Measurements from ENCODE around the gene EEPD1.
A peak's percentile ranks its signal among the peaks of the same experiment; 100 is the strongest.

EEPD1 gene

DNA sequence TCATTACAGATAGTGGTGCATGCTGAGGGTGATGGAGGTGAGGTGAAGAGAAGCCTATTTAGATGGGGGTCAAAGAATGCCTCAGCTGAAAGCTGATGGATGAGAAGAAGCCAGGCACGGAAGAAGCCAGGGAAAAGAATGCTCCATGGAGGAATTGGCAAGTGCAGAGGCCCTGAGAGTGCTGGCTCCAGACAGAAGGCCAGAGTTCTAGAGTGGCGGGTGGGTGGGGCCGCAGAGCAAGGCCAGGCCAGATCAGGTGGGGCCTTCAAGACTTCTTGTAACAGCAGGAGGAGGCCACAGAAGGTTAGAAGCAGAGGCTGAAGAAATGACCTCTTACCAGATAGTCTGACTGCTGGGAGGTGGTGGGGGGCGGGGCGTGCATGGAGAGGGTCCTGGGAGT, 7.3 kb downstream of the EEPD1 start:
- no peak for ATAC-seq
- H3K27ac Mint-ChIP-seq: no peak overlapping the region
- H3K4me1 Mint-ChIP-seq: no peaks in the 10 kb centered on the region
- H3K9me3 Mint-ChIP-seq: no peaks in the 10 kb centered on the region
- no peaks in the 10 kb centered on the region for H3K36me3 Mint-ChIP-seq
- H3K4me3 Mint-ChIP-seq: no peak overlapping the region
- H3K27me3 Mint-ChIP-seq: peaks cover 10% of the 10 kb centered on the region

DNA sequence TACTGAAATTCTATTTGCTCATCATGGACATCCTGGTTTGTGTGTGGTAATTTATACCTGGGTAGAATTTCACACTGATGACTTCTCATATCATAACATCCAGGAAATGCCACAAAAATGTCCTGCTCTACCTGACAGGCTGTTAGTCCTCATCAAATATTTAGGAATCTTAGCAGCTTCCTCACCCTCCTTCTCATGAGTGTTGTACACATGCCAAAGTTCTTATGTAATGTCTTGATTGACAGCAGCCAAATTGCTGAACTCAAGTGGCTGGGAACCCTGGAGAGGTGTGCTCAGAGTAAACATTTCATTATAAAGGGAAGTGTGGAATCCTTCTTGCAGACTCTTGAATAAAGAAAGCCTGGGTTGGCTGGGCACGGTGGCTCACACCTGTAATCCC, 8.9 kb downstream of the EEPD1 start:
- no peak overlapping the region for H3K4me3 Mint-ChIP-seq
- H3K4me1 Mint-ChIP-seq: no peaks in the 10 kb centered on the region
- no peaks in the 10 kb centered on the region for H3K36me3 Mint-ChIP-seq
- no peaks in the 10 kb centered on the region for H3K9me3 Mint-ChIP-seq
- H3K27me3 Mint-ChIP-seq: no peaks in the 10 kb centered on the region
- no peak overlapping the region for H3K27ac Mint-ChIP-seq
- no peak for ATAC-seq

DNA sequence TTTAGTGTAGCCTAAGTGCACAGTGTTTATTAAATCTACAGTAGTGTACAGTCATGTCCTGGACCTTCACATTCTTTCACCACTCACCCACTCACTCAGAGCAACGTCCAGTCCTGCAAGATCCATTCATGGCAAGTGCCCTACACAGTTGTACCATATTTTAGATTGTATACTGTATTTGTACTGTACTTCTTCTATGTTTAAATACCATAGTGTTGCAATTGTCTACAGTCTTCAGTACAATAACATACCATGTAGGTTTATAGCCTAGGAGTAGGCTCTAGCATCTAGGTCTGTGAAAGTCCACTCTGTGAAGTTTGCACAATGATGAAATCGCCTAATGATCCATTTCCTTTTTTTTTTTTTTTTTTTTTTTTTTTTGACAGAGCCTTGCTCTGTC, 12.0 kb downstream of the EEPD1 start:
- Mint-ChIP-seq H3K36me3 (no peaks in the 10 kb centered on the region), H3K27me3 (no peaks in the 10 kb centered on the region), H3K27ac (no peak overlapping the region), H3K9me3 (no peaks in the 10 kb centered on the region), H3K4me3 (no peak overlapping the region), H3K4me1 (no peaks in the 10 kb centered on the region)
- no peak for ATAC-seq

DNA sequence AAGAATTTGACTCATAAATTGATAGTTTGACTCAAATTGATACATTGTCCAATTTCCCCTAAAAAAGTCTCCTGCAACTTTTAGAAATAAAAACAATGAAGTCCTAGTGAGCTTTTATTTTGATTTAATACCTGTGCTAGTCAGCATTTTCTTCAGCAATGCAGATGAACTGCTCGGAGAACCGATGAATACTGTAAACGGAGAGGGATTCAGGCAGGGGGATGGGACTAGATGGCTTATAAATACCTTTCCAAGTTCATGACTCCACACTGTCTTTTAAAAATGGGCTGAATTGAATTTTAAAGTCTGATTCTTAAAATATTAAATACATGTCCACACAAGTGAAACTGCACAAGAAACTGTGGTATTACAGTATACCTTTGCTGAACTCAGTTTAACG, 12.7 kb downstream of the EEPD1 start:
- Mint-ChIP-seq H3K4me1 (no peaks in the 10 kb centered on the region), H3K27ac (no peak overlapping the region), H3K27me3 (peaks cover 6% of the 10 kb centered on the region), H3K4me3 (no peak overlapping the region), H3K9me3 (no peaks in the 10 kb centered on the region), H3K36me3 (no peaks in the 10 kb centered on the region)
- ATAC-seq: no peak

DNA sequence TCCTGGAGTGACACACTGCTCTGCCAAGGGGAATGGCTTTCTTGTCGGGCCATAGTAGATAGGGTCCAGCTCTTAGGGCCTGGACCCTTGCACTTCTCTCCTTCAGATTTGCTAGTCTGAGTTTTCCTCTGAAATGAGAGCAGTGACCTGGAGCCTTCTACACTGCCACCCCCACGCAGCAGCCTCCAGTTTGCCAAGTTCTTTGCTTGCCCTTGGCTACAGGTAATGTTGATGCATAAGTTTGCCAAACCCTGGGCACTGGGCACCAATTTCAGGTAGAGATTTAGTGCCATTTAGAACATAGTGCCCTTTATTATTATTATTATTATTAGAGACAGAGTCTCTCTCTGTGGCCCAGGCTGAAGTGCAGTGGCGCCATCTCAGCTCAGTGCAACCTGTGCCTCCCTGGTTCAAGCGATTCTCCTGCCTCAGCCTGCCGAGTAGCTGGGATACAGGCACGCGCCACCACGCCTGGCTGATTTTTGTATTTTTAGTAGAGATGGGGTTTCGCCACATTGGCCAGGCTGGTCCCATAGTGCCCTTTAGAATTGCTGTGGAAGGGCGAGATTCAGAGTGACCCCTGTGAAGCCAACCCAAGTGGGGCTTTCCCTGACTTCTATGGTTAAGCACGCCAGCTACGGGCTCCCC, 14.5 kb downstream of the EEPD1 start:
- peaks cover 6% of the 10 kb centered on the region for H3K27me3 Mint-ChIP-seq
- no peak overlapping the region for H3K4me3 Mint-ChIP-seq
- ATAC-seq: no peak
- no peak overlapping the region for H3K27ac Mint-ChIP-seq
- no peaks in the 10 kb centered on the region for H3K9me3 Mint-ChIP-seq
- H3K36me3 Mint-ChIP-seq: no peaks in the 10 kb centered on the region
- H3K4me1 Mint-ChIP-seq: no peaks in the 10 kb centered on the region

DNA sequence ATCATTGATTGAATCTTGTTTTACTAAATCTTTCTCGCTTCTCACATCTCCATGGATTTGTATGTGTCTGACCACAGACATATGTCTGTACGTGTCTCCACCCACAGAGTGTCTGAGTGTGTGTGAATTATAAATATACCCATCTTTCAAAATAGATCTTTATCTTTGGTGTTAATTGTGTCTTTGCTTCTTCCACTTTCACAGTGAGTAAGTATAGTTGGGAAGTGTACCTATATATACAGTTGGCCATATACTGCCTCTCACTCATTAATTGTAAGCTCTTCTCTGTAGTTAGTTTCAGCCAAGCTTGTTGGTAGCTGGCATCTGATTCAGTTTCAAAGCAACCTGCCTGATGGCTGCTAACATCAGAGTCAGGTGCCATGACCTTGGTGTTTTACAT, 18.4 kb downstream of the EEPD1 start:
- H3K27me3 Mint-ChIP-seq: peaks cover 6% of the 10 kb centered on the region
- no peak overlapping the region for H3K4me3 Mint-ChIP-seq
- H3K27ac Mint-ChIP-seq: no peak overlapping the region
- no peak for ATAC-seq
- no peaks in the 10 kb centered on the region for H3K9me3 Mint-ChIP-seq
- no peaks in the 10 kb centered on the region for H3K36me3 Mint-ChIP-seq
- H3K4me1 Mint-ChIP-seq: peaks cover 7% of the 10 kb centered on the region

DNA sequence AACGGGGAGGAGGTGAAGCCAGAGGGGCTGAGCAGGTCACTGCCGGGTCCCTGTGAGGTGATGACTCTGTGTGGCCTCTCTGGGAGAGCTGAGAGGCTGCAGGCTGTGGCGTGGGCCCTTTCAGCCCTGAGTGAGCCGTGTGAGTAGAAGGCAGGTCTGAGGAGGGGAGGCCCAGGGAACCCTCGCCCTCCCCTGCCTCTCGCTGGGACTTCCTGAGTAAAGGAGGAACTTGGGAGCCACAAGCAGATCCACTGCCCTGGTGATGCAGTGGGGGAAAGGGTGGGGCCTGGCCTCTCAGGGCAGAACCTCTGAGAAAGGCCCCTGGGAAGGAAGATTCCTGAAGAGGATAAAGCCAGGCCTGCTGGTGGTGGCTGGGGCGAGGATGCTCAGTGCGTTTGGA, 22.8 kb downstream of the EEPD1 start:
- Mint-ChIP-seq H3K27me3 (peaks cover 5% of the 10 kb centered on the region), H3K36me3 (no peaks in the 10 kb centered on the region), H3K4me3 (no peak overlapping the region), H3K9me3 (no peaks in the 10 kb centered on the region), H3K4me1 (peaks cover 7% of the 10 kb centered on the region), H3K27ac (no peak overlapping the region)
- peak; percentile 45 for ATAC-seq

DNA sequence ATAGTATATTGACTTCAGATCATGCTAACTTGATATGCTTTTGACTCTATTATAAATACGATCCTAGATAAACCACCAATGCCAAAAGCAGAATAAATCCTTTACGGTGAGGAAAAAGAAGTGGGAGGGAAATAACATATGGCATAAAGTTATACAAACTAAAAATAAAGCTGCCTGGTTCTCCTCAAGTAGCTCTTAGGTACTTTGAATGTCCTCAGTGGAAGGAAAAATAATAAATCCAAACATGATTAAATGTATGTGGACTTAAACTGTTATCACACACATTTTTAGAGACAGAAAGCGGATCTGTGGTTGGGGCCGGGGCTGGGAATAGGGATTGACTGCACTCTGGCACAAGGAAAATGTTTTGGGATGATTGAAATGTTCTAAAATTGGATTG, 23.6 kb downstream of the EEPD1 start:
- peaks cover 7% of the 10 kb centered on the region for H3K4me1 Mint-ChIP-seq
- H3K9me3 Mint-ChIP-seq: no peaks in the 10 kb centered on the region
- no peak for ATAC-seq
- H3K27me3 Mint-ChIP-seq: peaks cover 12% of the 10 kb centered on the region
- no peak overlapping the region for H3K27ac Mint-ChIP-seq
- no peak overlapping the region for H3K4me3 Mint-ChIP-seq
- H3K36me3 Mint-ChIP-seq: no peaks in the 10 kb centered on the region

DNA sequence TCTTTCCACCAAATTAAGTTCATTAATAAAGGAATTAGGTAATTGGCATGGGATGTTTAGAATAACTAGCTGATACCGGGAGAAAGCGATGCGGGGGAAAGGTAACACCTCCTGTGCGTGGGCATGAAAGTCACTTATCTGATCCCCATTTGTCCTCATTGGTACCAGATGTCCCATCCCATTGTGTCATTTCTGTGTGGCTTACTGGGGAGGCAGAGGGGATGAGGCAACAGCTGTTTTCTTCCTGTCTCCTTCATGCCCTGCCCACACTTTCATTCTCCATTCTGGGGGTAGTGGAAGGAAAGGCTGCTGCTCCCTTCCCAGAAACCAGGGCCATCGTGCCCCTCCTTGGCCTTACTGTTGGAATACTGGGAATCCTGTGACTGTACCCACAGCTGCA, 27.1 kb downstream of the EEPD1 start:
- H3K36me3 Mint-ChIP-seq: no peaks in the 10 kb centered on the region

DNA sequence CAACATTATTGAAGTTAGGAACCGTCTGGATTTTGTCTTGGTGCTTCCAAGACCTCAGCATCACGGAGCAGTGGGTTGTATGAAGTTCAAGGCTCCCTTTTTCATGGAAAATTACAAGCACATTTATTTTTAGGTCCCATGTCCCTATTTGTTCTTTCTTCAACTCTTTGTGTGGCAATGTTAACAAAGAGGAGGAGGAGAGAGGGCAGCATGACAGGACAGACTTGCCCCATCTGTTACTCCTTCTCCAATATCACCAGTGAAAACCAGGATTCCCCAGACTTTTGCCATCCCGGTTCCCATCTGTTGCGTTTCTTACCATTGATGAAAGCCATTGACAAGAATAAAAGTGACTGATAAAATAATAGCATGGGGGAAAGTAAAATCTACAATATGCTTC, 28.6 kb downstream of the EEPD1 start:
- H3K27me3 Mint-ChIP-seq: peaks cover 21% of the 10 kb centered on the region
- no peaks in the 10 kb centered on the region for H3K9me3 Mint-ChIP-seq
- no peaks in the 10 kb centered on the region for H3K4me1 Mint-ChIP-seq
- no peaks in the 10 kb centered on the region for H3K36me3 Mint-ChIP-seq
- H3K27ac Mint-ChIP-seq: no peak overlapping the region
- no peak overlapping the region for H3K4me3 Mint-ChIP-seq
- no peak for ATAC-seq

More for the DNA sequence above, 27.1 kb downstream of the EEPD1 start:
- no peak overlapping the region for H3K27ac Mint-ChIP-seq
- peaks cover 7% of the 10 kb centered on the region for H3K4me1 Mint-ChIP-seq
- no peak overlapping the region for H3K4me3 Mint-ChIP-seq
- no peaks in the 10 kb centered on the region for H3K9me3 Mint-ChIP-seq
- no peak for ATAC-seq
- peaks cover 12% of the 10 kb centered on the region for H3K27me3 Mint-ChIP-seq

DNA sequence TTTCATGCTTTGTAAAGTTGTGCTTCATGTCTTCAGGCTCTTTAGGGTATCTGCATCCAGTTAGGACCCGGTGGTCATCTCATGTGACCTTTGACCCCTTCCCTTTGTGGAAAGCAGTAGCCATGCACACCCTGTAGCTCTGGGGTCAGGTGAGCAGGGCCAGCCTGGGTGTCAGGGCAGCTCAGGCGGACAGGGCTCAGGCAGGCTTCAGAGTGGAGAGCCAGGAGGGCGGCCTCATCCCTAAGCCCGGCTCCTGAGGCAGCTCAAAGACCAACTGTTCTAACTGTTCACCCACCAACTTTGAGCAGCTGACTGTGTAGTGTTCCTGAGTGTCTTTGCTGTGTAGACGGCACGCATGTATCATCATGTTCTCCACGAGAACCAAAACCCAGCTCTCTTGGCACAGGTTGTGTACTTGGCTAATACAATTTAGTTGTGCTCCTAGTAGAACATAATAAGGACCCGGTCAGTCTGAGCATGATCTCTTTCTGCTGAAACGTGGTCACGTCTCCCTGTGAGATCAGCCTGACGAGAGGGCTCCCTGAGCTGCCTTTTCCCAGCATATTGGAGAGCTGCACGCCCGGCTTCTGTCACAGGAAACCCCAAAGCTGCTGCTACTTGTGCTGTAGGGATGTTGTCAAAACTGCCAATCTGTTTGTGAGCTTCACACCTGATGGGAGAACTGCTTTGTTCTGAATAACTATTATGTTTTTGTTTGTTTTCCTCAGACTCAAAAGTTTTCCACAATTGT, 30.0 kb downstream of the EEPD1 start:
- no peaks in the 10 kb centered on the region for H3K36me3 Mint-ChIP-seq
- no peak overlapping the region for H3K4me3 Mint-ChIP-seq
- H3K9me3 Mint-ChIP-seq: no peaks in the 10 kb centered on the region
- no peak overlapping the region for H3K27ac Mint-ChIP-seq
- peaks cover 2% of the 10 kb centered on the region for H3K4me1 Mint-ChIP-seq
- ATAC-seq: peak; percentile 41
- peaks cover 27% of the 10 kb centered on the region for H3K27me3 Mint-ChIP-seq

DNA sequence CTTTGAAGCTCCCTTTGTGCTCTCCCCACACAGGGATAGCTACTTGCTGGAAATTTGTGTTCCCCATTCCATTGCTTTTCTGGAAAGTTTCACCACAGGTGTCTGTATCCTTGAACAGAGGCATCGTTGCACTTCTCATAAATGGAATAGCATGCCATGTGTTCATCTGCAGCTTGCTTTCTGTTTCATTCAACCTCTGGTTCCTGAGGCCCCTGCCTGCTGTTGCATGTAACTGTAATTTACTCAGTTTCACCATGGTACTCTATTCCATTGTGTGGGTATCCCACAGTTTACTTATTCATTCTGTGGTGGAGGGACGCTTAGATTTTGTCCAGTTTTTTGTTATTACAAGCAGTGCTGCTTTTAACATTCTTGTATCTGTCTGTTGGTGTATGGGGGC, 32.0 kb downstream of the EEPD1 start:
- ATAC-seq: no peak
- peaks cover 6% of the 10 kb centered on the region for H3K4me1 Mint-ChIP-seq
- no peak overlapping the region for H3K27ac Mint-ChIP-seq
- H3K36me3 Mint-ChIP-seq: no peaks in the 10 kb centered on the region
- no peak overlapping the region for H3K4me3 Mint-ChIP-seq
- peaks cover 33% of the 10 kb centered on the region for H3K27me3 Mint-ChIP-seq
- H3K9me3 Mint-ChIP-seq: no peaks in the 10 kb centered on the region

DNA sequence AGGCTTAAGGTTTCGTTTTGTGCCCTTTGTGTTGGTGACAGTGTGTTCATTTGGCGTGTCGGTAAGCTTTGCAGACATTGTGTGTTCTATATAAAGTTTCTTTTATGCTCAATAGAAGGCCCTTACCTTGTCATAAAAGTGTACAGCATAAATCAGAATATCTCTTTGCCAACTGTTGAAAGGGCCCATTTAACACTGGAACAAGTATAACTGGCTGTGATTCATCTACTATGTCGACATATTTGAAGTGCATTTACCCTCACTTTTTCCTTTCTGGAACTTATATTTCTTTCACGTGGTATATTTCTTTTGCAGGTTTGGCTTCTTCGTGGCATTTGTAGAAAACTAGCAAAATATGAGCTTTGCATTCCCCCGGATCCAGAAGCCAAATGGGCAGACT, 32.7 kb downstream of the EEPD1 start:
- H3K9me3 Mint-ChIP-seq: no peaks in the 10 kb centered on the region
- no peak overlapping the region for H3K27ac Mint-ChIP-seq
- H3K36me3 Mint-ChIP-seq: no peaks in the 10 kb centered on the region
- H3K27me3 Mint-ChIP-seq: peaks cover 31% of the 10 kb centered on the region
- H3K4me3 Mint-ChIP-seq: no peak overlapping the region
- peaks cover 13% of the 10 kb centered on the region for H3K4me1 Mint-ChIP-seq
- ATAC-seq: no peak

DNA sequence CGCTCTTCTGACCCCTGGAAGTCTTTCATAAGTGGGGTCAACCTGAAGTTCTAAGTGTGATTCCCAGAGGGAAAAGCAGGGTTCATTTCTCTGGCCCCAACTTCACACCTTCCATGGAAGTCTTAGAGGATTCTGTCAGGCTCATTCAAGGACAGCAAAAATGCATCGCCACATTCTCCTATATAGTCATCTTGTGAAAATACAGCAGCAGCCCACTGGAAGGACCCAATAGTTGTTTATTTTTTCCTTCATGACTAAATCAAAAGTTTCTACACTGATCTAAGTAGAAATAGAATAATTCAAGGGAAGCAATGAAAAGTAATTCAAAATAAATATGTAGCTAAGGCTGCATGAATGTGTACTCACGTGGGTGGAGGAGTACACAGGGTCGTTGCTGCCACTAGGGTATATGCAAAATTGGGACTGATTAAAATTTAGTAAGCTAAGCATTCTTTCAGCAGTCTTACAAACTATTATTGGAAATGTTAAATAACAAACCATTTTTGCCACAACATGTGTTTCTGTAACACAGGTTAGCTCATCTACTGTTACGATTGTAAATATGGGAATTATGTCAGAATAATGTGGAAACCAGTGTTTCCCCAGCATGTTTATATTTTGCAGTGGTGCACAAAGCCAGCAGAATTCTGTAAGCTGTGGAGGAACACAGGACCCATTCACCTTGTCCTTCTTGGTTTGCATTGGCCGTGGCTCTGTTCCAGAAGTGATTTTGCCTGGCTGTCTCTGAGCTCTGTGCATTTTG, 33.5 kb downstream of the EEPD1 start:
- no peak overlapping the region for H3K27ac Mint-ChIP-seq

DNA sequence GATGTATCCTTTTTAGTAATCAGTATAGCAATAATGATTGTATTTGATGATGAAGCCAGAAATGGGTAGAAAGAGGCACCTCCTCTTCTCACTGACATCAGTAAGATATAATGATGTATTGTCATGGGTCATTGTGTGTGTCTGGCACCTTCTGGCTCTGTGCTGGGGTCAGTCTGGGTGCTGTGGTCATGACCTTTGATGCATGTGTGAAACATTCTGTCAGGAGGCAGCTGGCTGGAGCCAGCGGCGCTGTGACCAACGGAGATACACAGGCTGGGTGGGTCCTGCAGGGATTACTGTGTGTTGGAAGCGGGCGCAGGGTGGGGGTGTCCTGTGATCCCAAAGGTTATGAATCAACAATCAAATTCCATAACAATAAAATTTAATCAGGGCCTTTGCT, 35.2 kb downstream of the EEPD1 start:
- Mint-ChIP-seq H3K27ac (no peak overlapping the region), H3K9me3 (no peaks in the 10 kb centered on the region), H3K4me3 (no peak overlapping the region), H3K27me3 (peaks cover 41% of the 10 kb centered on the region), H3K36me3 (no peaks in the 10 kb centered on the region), H3K4me1 (peaks cover 31% of the 10 kb centered on the region)
- no peak for ATAC-seq

More for the DNA sequence above, 33.5 kb downstream of the EEPD1 start:
- no peak overlapping the region for H3K4me3 Mint-ChIP-seq
- no peak for ATAC-seq
- no peaks in the 10 kb centered on the region for H3K36me3 Mint-ChIP-seq
- H3K4me1 Mint-ChIP-seq: peaks cover 20% of the 10 kb centered on the region
- H3K27me3 Mint-ChIP-seq: peaks cover 31% of the 10 kb centered on the region
- no peaks in the 10 kb centered on the region for H3K9me3 Mint-ChIP-seq

DNA sequence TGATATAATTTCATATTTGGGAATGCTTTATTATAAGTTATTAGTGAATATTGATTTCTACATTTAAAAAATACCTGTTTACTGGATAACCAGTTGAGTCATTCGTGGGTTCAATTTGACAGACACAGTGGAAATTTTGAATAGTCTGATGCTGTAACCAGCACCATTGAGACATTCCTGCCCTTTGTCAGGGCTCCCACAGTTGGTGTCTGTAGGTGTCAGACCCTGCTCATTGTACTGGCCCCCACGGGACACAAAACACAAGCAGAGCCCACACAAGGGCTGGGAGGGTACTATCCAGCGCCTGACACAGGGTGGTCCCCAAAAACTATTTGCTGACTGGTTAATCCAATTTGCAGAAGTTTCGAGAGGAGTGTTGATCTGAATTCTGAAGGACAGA, 35.9 kb downstream of the EEPD1 start:
- peaks cover 45% of the 10 kb centered on the region for H3K27me3 Mint-ChIP-seq
- H3K27ac Mint-ChIP-seq: no peak overlapping the region
- no peak overlapping the region for H3K4me3 Mint-ChIP-seq
- peaks cover 31% of the 10 kb centered on the region for H3K4me1 Mint-ChIP-seq
- ATAC-seq: no peak
- no peaks in the 10 kb centered on the region for H3K9me3 Mint-ChIP-seq
- H3K36me3 Mint-ChIP-seq: no peaks in the 10 kb centered on the region
